GM18520 (cell line): Measurements from ENCODE around the gene WBP1L.
A peak's percentile ranks its signal among the peaks of the same experiment; 100 is the strongest.
"Not testable (repeated sequence)": the region's sequence is repeated elsewhere in the genome, so short reads cannot be mapped to it uniquely, and the experiment has no call there.

ENCODE experiments used
- ATAC-seq: cut with Tn5 transposase; IDR thresholded peaks from one replicate; pipeline ENCODE4 v1.9.1; 2021; ENCODE audit not compliant: unreplicated experiment

The WBP1L gene

GRCh38 chr10:102743588-102744373 is at the start of gene WBP1L:
WBP1L (plus strand) TSS chr10:102743948; CDS start chr10:102744054, 106 bp downstream.
- peak; percentile 98 for ATAC-seq

GRCh38 chr10:102695401-102695800 is 48.3 kb upstream of the WBP1L start:
- not testable (repeated sequence) for ATAC-seq

GRCh38 chr10:102696736-102697135 is 47.0 kb upstream of the WBP1L start:
- no peak for ATAC-seq

DNA sequence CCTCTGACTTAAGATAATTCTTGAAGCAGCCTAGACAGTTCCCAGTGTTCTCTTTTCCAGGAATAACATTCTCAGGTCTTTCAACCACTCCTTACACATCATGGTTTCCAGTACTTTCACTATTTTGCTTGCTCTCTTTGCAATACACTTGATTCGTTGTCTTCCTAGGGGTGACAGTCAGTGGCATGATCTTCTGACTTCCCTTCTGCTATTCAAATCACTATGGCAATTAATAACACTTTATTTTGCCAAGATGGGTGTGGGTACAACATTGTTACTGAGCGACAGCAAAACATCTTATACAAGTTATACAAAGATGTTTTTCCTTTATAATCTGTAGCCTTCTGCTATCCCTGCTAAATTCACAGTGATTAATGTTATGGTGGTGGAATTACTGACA is 44.9 kb upstream of the WBP1L start:
- no peak for ATAC-seq

GRCh38 chr10:102701272-102701671 is 42.5 kb upstream of the WBP1L start:
- ATAC-seq, result no peak

GRCh38 chr10:102701796-102702195 is 42.0 kb upstream of the WBP1L start:
- ATAC-seq, result no peak

DNA sequence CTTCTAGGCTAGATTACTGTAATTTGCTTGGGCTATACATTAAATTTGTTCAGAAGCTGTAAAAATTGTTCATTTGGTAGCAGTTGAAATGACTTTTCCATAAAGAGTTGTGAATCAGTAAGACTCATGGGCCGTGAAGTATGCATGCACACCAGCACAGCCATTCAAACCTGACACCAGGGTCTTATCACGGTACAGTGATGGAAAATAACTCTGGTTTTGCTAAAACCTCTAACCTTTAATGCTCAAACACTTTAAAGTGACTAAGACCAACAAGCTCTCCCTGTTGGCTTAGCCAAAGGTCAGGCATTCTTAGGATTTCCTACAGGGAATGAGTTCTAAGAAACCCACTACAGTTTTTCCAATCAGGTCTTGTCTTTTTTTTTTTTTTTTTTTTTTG is 41.0 kb upstream of the WBP1L start:
- no peak for ATAC-seq

DNA sequence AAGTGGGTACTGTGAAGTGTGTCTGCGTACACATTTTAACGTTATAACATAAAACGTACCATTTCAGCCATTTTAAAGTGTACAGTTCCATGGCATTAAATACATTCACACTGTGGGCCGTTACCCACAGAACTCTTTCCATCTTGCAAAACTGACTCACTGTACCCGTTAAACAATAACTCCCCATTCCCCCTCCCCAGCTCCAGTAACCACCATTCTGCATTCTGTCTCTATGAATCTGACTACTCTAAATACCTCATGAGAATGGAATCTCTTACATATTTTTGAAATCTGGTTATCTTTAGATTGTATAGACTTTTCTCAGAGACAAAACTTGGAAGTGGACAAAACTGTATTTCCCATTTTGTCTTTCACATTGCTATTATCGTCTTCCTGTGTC is 38.8 kb upstream of the WBP1L start:
- ATAC-seq, result no peak

GRCh38 chr10:102705531-102705930 is 38.2 kb upstream of the WBP1L start:
- ATAC-seq, result no peak

DNA sequence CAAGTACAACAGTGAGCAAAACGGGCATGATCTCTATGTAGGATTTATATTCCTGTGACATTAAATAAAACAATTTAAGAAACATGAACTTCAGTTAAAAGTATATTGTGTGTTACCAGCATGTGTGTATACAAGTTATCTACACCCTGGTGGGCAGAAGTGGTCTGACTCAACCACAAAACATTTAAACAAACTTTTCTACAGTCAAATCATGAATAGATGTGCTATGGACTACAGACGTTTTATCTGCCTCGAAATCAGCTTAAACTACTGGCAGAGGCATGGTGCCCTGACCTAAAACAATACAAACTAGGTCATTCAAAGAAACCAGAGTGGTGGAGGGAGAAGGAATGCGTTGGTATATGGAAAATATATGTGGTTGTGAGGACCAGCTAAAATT is 33.1 kb upstream of the WBP1L start:
- ATAC-seq, result no peak

- no peak for ATAC-seq
Measured at GRCh38 chr10:102712089-102712488, 31.7 kb upstream of the WBP1L start.

- no peak for ATAC-seq
Measured at GRCh38 chr10:102712843-102713538, 30.8 kb upstream of the WBP1L start.

GRCh38 chr10:102713539-102713813 is 30.3 kb upstream of the WBP1L start:
- peak; percentile 25 for ATAC-seq

GRCh38 chr10:102713814-102714620 is 29.7 kb upstream of the WBP1L start, which contains the start of gene ARL3:
ARL3 (minus strand) TSS chr10:102714397; CDS start chr10:102714275, 122 bp downstream.
- peak; percentile 76 for ATAC-seq

DNA sequence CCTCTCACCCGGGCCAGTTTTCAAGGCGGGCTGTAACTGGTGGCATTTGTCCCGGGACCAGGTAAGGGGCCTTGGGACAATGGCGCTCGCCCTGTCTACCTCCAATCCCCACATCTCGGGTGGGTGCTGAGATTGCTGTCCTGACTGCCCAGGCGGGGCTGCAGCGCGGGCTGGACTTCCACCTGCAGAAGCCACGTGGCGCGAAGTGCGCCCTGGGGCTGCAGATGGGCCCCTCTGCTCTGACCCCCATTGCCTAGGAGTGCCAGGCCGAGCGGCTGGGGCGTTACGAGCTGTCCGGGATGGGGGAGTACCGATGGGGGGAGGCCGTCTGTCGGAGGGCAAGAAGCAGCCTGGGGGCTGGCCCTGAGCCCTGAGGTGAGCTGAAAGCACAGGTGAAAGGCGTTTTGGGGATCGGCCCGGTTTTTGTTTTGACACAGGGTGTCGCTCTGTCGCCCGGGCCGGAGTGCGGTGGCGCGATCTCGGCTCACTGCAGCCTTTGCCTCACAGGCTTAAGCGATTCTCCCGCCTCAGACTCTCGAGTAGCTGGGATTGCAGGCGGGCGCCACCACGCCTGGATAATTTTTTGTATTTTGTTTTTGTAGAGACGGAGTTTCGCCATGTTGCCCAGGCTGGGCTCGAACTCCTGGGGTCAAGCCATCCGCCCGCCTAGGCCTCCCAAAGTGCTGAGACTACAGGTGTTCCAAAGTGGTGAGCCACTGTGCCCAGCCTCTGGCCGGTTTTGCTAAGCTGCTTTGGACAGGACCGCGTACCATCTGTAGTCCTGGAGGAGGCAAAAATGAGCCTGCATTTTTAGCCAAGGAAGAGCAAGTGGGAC is 28.9 kb upstream of the WBP1L start, which contains the start of gene SFXN2:
SFXN2 (plus strand) TSS at position 16 of the 835 bp plus-strand sequence. CDS start 12,001 bp downstream, outside the sequence.
- peak; percentile 7 for ATAC-seq

DNA sequence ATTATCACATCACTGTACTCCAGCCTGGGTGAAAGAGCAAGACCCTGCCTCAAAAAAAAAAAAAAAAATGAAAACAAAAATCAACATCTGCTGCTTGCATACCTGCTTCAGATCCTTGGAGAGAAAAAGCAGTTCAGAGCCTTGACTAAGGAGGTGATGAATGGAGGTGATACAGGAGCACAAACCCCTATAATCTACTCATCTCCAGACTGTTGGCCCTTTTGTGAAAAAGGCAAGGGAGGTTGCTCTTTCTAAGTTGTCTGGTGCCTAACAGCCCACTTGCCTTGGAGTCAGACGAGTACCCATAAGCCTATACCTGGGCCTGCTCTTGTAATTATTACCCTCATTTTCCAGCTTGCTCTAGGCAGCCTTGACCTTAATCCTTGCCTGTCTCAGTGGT is 27.9 kb upstream of the WBP1L start:
- no peak for ATAC-seq

- not testable (repeated sequence) for ATAC-seq
Measured at GRCh38 chr10:102716900-102717565, 26.7 kb upstream of the WBP1L start.

DNA sequence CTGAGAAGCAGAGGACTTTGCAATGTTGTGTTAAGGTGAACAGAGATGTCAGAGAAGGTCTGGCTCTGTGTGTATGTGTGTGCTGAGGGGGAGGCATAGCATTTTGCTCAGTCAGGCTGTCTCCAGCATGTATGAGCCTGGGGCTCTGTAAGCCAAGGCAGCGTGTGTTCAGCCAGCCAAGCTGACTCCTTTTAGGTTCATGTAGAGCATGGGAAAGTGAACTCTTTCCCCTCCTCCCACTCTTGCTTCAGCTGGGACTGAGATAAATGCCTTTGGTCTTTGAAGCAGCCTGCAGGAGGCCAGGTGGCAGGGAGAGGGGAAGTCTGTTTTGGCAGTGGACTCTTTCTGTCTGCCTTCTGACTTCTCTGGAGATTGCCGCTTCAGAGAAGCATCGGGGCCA is 25.5 kb upstream of the WBP1L start:
- no peak for ATAC-seq

- ATAC-seq, result no peak
Measured at GRCh38 chr10:102720337-102720736, 23.4 kb upstream of the WBP1L start.

GRCh38 chr10:102720775-102721301 is 22.9 kb upstream of the WBP1L start:
- no peak for ATAC-seq
